ENCODE results near the gene SRSF6.
"Not testable (repeated sequence)": the region's sequence is repeated elsewhere in the genome, so short reads cannot be mapped to it uniquely, and the experiment has no call there.

The SRSF6 gene

GRCh38 chr20:43477193-43477592 lies 19.5 kb downstream of the SRSF6 start:
- Histone ChIP-seq H3K4me1 (ENCODE audit: control insufficient read depth, insufficient read depth, low read length, poor library complexity, severe bottlenecking) (no peaks in the 10 kb centered on the region), H3K9me3 (ENCODE audit: control insufficient read depth, low read length) (no peaks in the 10 kb centered on the region), H3K27ac (ENCODE audit: insufficient read depth, low read length, poor library complexity, severe bottlenecking) (no peak overlapping the region), H3K27me3 (replicated peaks; ENCODE audit: control insufficient read depth, insufficient read depth, low read length, poor library complexity, severe bottlenecking) (no peaks in the 10 kb centered on the region), H3K4me3 (ENCODE audit: insufficient read depth, low read depth, low read length, poor library complexity, severe bottlenecking) (no peak overlapping the region), H3K36me3 (ENCODE audit: control insufficient read depth, insufficient read depth, low read length) (no peaks in the 10 kb centered on the region)
- DNase-seq: no peak

- DNase-seq: no peak
- no peak overlapping the region for H3K4me3 ChIP-seq (ENCODE audit: insufficient read depth, low read depth, low read length, poor library complexity, severe bottlenecking)
- H3K36me3 ChIP-seq (ENCODE audit: control insufficient read depth, insufficient read depth, low read length): no peaks in the 10 kb centered on the region
- H3K4me1 ChIP-seq (ENCODE audit: control insufficient read depth, insufficient read depth, low read length, poor library complexity, severe bottlenecking): no peaks in the 10 kb centered on the region
- no peak overlapping the region for H3K27ac ChIP-seq (ENCODE audit: insufficient read depth, low read length, poor library complexity, severe bottlenecking)
- H3K27me3 ChIP-seq (replicated peaks; ENCODE audit: control insufficient read depth, insufficient read depth, low read length, poor library complexity, severe bottlenecking): no peaks in the 10 kb centered on the region
- H3K9me3 ChIP-seq (ENCODE audit: control insufficient read depth, low read length): no peaks in the 10 kb centered on the region
Measured at GRCh38 chr20:43477619-43478018, 19.9 kb downstream of the SRSF6 start.

- H3K4me3 ChIP-seq (ENCODE audit: insufficient read depth, low read depth, low read length, poor library complexity, severe bottlenecking): no peak overlapping the region
- H3K27ac ChIP-seq (ENCODE audit: insufficient read depth, low read length, poor library complexity, severe bottlenecking): no peak overlapping the region
- no peaks in the 10 kb centered on the region for H3K9me3 ChIP-seq (ENCODE audit: control insufficient read depth, low read length)
- no peaks in the 10 kb centered on the region for H3K36me3 ChIP-seq (ENCODE audit: control insufficient read depth, insufficient read depth, low read length)
- DNase-seq: no peak
- H3K27me3 ChIP-seq (replicated peaks; ENCODE audit: control insufficient read depth, insufficient read depth, low read length, poor library complexity, severe bottlenecking): no peaks in the 10 kb centered on the region
- no peaks in the 10 kb centered on the region for H3K4me1 ChIP-seq (ENCODE audit: control insufficient read depth, insufficient read depth, low read length, poor library complexity, severe bottlenecking)
Measured at GRCh38 chr20:43490038-43490437, 32.3 kb downstream of the SRSF6 start.

- no peak for DNase-seq
- Histone ChIP-seq H3K27me3 (replicated peaks; ENCODE audit: control insufficient read depth, insufficient read depth, low read length, poor library complexity, severe bottlenecking) (no peaks in the 10 kb centered on the region), H3K27ac (ENCODE audit: insufficient read depth, low read length, poor library complexity, severe bottlenecking) (no peak overlapping the region)
Measured at GRCh38 chr20:43492101-43492500, 34.4 kb downstream of the SRSF6 start.

GRCh38 chr20:43495388-43495787 lies 37.7 kb downstream of the SRSF6 start:
- Histone ChIP-seq H3K4me3 (ENCODE audit: insufficient read depth, low read depth, low read length, poor library complexity, severe bottlenecking) (no peak overlapping the region), H3K9me3 (ENCODE audit: control insufficient read depth, low read length) (no peaks in the 10 kb centered on the region), H3K36me3 (ENCODE audit: control insufficient read depth, insufficient read depth, low read length) (no peaks in the 10 kb centered on the region), H3K4me1 (ENCODE audit: control insufficient read depth, insufficient read depth, low read length, poor library complexity, severe bottlenecking) (no peaks in the 10 kb centered on the region), H3K27me3 (replicated peaks; ENCODE audit: control insufficient read depth, insufficient read depth, low read length, poor library complexity, severe bottlenecking) (no peaks in the 10 kb centered on the region), H3K27ac (ENCODE audit: insufficient read depth, low read length, poor library complexity, severe bottlenecking) (no peak overlapping the region)
- no peak for DNase-seq

More at GRCh38 chr20:43492101-43492500, 34.4 kb downstream of the SRSF6 start:
- no peak overlapping the region for H3K4me3 ChIP-seq (ENCODE audit: insufficient read depth, low read depth, low read length, poor library complexity, severe bottlenecking)
- H3K4me1 ChIP-seq (ENCODE audit: control insufficient read depth, insufficient read depth, low read length, poor library complexity, severe bottlenecking): no peaks in the 10 kb centered on the region
- no peaks in the 10 kb centered on the region for H3K9me3 ChIP-seq (ENCODE audit: control insufficient read depth, low read length)
- no peaks in the 10 kb centered on the region for H3K36me3 ChIP-seq (ENCODE audit: control insufficient read depth, insufficient read depth, low read length)

- not testable (repeated sequence) for H3K36me3 ChIP-seq (ENCODE audit: control insufficient read depth, insufficient read depth, low read length); DNase-seq
Measured at GRCh38 chr20:43502021-43502420, 44.3 kb downstream of the SRSF6 start.

GRCh38 chr20:43506238-43506637 lies 48.5 kb downstream of the SRSF6 start:
- peaks cover 4% of the 10 kb centered on the region for H3K27me3 ChIP-seq (replicated peaks; ENCODE audit: control insufficient read depth, insufficient read depth, low read length, poor library complexity, severe bottlenecking)
- no peaks in the 10 kb centered on the region for H3K36me3 ChIP-seq (ENCODE audit: control insufficient read depth, insufficient read depth, low read length)
- no peak overlapping the region for H3K4me3 ChIP-seq (ENCODE audit: insufficient read depth, low read depth, low read length, poor library complexity, severe bottlenecking)
- no peak for DNase-seq
- no peaks in the 10 kb centered on the region for H3K9me3 ChIP-seq (ENCODE audit: control insufficient read depth, low read length)
- no peak overlapping the region for H3K27ac ChIP-seq (ENCODE audit: insufficient read depth, low read length, poor library complexity, severe bottlenecking)
- H3K4me1 ChIP-seq (ENCODE audit: control insufficient read depth, insufficient read depth, low read length, poor library complexity, severe bottlenecking): peaks cover 3% of the 10 kb centered on the region

More at GRCh38 chr20:43502021-43502420, 44.3 kb downstream of the SRSF6 start:
- not testable (repeated sequence) for H3K4me1 ChIP-seq (ENCODE audit: control insufficient read depth, insufficient read depth, low read length, poor library complexity, severe bottlenecking); H3K9me3 ChIP-seq (ENCODE audit: control insufficient read depth, low read length); H3K27ac ChIP-seq (ENCODE audit: insufficient read depth, low read length, poor library complexity, severe bottlenecking); H3K27me3 ChIP-seq (replicated peaks; ENCODE audit: control insufficient read depth, insufficient read depth, low read length, poor library complexity, severe bottlenecking); H3K4me3 ChIP-seq (ENCODE audit: insufficient read depth, low read depth, low read length, poor library complexity, severe bottlenecking)

- peaks cover 4% of the 10 kb centered on the region for H3K27me3 ChIP-seq (replicated peaks; ENCODE audit: control insufficient read depth, insufficient read depth, low read length, poor library complexity, severe bottlenecking)
- H3K4me1 ChIP-seq (ENCODE audit: control insufficient read depth, insufficient read depth, low read length, poor library complexity, severe bottlenecking): peaks cover 3% of the 10 kb centered on the region
- H3K4me3 ChIP-seq (ENCODE audit: insufficient read depth, low read depth, low read length, poor library complexity, severe bottlenecking): peak within 1 kb of the TSS; percentile 59
- no peaks in the 10 kb centered on the region for H3K36me3 ChIP-seq (ENCODE audit: control insufficient read depth, insufficient read depth, low read length)
- no peak for DNase-seq
- no peak within 1 kb of the TSS for H3K27ac ChIP-seq (ENCODE audit: insufficient read depth, low read length, poor library complexity, severe bottlenecking)
- no peaks in the 10 kb centered on the region for H3K9me3 ChIP-seq (ENCODE audit: control insufficient read depth, low read length)
Measured at GRCh38 chr20:43507150-43508080, 49.7 kb downstream of the SRSF6 start, which contains the start of gene L3MBTL1. TSS of gene L3MBTL1 (plus strand) at chr20:43507697. CDS start at chr20:43513504, 5,807 bp downstream.

- H3K9me3 ChIP-seq (ENCODE audit: control insufficient read depth, low read length): no peaks in the 10 kb centered on the region
- peaks cover 4% of the 10 kb centered on the region for H3K27me3 ChIP-seq (replicated peaks; ENCODE audit: control insufficient read depth, insufficient read depth, low read length, poor library complexity, severe bottlenecking)
- no peak for DNase-seq
- H3K4me3 ChIP-seq (ENCODE audit: insufficient read depth, low read depth, low read length, poor library complexity, severe bottlenecking): peak overlapping the region; percentile 59
- no peaks in the 10 kb centered on the region for H3K36me3 ChIP-seq (ENCODE audit: control insufficient read depth, insufficient read depth, low read length)
- H3K4me1 ChIP-seq (ENCODE audit: control insufficient read depth, insufficient read depth, low read length, poor library complexity, severe bottlenecking): peaks cover 3% of the 10 kb centered on the region
- H3K27ac ChIP-seq (ENCODE audit: insufficient read depth, low read length, poor library complexity, severe bottlenecking): no peak overlapping the region
Measured at GRCh38 chr20:43508106-43508505, 50.4 kb downstream of the SRSF6 start.

- no peak for DNase-seq
- Histone ChIP-seq H3K36me3 (ENCODE audit: control insufficient read depth, insufficient read depth, low read length) (no peaks in the 10 kb centered on the region), H3K9me3 (ENCODE audit: control insufficient read depth, low read length) (no peaks in the 10 kb centered on the region), H3K27me3 (replicated peaks; ENCODE audit: control insufficient read depth, insufficient read depth, low read length, poor library complexity, severe bottlenecking) (peaks cover 4% of the 10 kb centered on the region), H3K4me3 (ENCODE audit: insufficient read depth, low read depth, low read length, poor library complexity, severe bottlenecking) (peak overlapping the region; percentile 59), H3K4me1 (ENCODE audit: control insufficient read depth, insufficient read depth, low read length, poor library complexity, severe bottlenecking) (peaks cover 3% of the 10 kb centered on the region), H3K27ac (ENCODE audit: insufficient read depth, low read length, poor library complexity, severe bottlenecking) (no peak overlapping the region)
Measured at GRCh38 chr20:43508604-43509040, 50.9 kb downstream of the SRSF6 start.
